HG03095 (cell line): ENCODE data around the gene ATP4B.

Source experiments
- ATAC-seq: cut with Tn5 transposase; IDR thresholded peaks from one replicate; pipeline ENCODE4 v1.9.1; 2021; ENCODE audit warnings: moderate library complexity; ENCODE audit not compliant: unreplicated experiment

The ATP4B gene

GRCh38 chr13:113643593-113643992 lies 14.4 kb downstream of the ATP4B start:
- no peak for ATAC-seq

- ATAC-seq = no peak
Observed at GRCh38 chr13:113642563-113642962, 15.4 kb downstream of the ATP4B start.

- no peak for ATAC-seq
Observed at GRCh38 chr13:113641426-113641825, 16.6 kb downstream of the ATP4B start.

GRCh38 chr13:113639616-113640262 lies 18.3 kb downstream of the ATP4B start:
- no peak for ATAC-seq

- ATAC-seq = no peak
Observed at GRCh38 chr13:113638806-113639205, 19.2 kb downstream of the ATP4B start.

GRCh38 chr13:113638173-113638746 lies 19.7 kb downstream of the ATP4B start:
- no peak for ATAC-seq

- ATAC-seq = no peak
Observed at GRCh38 chr13:113637262-113638160, 20.5 kb downstream of the ATP4B start.

GRCh38 chr13:113636266-113636963 lies 21.6 kb downstream of the ATP4B start:
- no peak for ATAC-seq

- no peak for ATAC-seq
Observed at GRCh38 chr13:113635709-113636108, 22.3 kb downstream of the ATP4B start.

- no peak for ATAC-seq
Observed at GRCh38 chr13:113635048-113635420, 23.0 kb downstream of the ATP4B start.

- no peak for ATAC-seq
Observed at GRCh38 chr13:113634279-113635047, 23.5 kb downstream of the ATP4B start.

- ATAC-seq = no peak
Observed at GRCh38 chr13:113633485-113633873, 24.5 kb downstream of the ATP4B start.

GRCh38 chr13:113632706-113633484 lies 25.1 kb downstream of the ATP4B start:
- no peak for ATAC-seq

GRCh38 chr13:113631341-113632095 lies 26.5 kb downstream of the ATP4B start:
- no peak for ATAC-seq

GRCh38 chr13:113630804-113631203 lies 27.2 kb downstream of the ATP4B start:
- ATAC-seq = no peak

GRCh38 chr13:113630296-113630695 lies 27.7 kb downstream of the ATP4B start:
- no peak for ATAC-seq

- ATAC-seq = no peak
Observed at GRCh38 chr13:113629866-113630265, 28.1 kb downstream of the ATP4B start.

- no peak for ATAC-seq
Observed at GRCh38 chr13:113628291-113629270, 29.4 kb downstream of the ATP4B start.
